Measurements from ENCODE around the gene MYCL.

- TF ChIP-seq CTCF (IDR thresholded peaks at IDR 0.05): no peak
- TF ChIP-seq POLR2A (IDR thresholded peaks at IDR 0.05): no peak
Measured at GRCh38 chr1:39902460-39902807, 717 bp upstream of the MYCL start.
